ENCODE data around the gene SLCO1B1. TPM values are rescaled to one million over a fixed set of nuclear protein-coding genes. Genes with fewer than 3 reads are reported as not detected.

Gene SLCO1B1
- total and polyA plus RNA-seq, 2 of the 8 experiments (the other 6 are each of a cell fraction or from before 2014, with no cell fraction given): 0.13 TPM; not detected in 1

DNA sequence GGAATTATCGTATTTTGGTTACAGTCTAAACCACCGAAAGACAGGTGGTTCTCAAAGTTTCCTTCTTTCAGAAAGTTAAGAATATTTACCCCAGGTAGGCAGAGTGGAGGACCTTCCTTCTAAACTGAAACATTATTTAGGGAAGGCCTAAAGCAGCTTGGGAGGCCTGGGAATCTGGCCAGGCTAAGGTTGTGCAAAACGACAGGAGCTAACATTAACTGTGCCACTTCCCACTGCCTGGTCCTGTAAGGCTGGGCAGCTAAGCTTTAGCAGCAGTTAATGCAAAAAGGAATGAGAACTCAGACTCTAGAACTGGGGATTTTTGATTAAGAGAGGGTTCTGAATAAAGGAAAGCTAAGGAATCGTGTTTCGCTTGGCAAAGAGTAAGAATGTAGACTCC, 121.1 kb downstream of the SLCO1B1 start:
- H3K23ac ChIP-seq (ENCODE audit: insufficient read length): no peak overlapping the region
- H3K23me2 ChIP-seq (ENCODE audit: low read depth, low read length): no peaks in the 10 kb centered on the region
- H3K36me3 ChIP-seq (ENCODE audit: control insufficient read depth in 2 of 4, insufficient read depth in 4 of 4, low read length in 3 of 4): no peaks in the 10 kb centered on the region
- no peak overlapping the region for H2AK5ac ChIP-seq (ENCODE audit: low read depth, low read length)
- H3K9ac ChIP-seq (replicated peaks in 1 of 4; ENCODE audit: extremely low read depth in 1 of 4, low read depth in 3 of 4, low read length in 3 of 4): no peak overlapping the region
- DNase-seq (ENCODE audit: low read depth in 1 of 2, low spot score in 2 of 2): no peak
- no peak overlapping the region for H3K4ac ChIP-seq (replicated peaks; ENCODE audit: insufficient read length, low read depth, low read length)
- no peak overlapping the region for H3K4me3 ChIP-seq (ENCODE audit: extremely low read depth in 1 of 4, insufficient read depth in 2 of 4, low read depth in 3 of 4, low read length in 4 of 4)
- no peak overlapping the region for H2BK5ac ChIP-seq (ENCODE audit: low read depth, low read length)
- CTCF ChIA-PET (ENCODE audit: partially characterized antibody): no interaction called here
- H3K4me2 ChIP-seq (ENCODE audit: insufficient read depth in 1 of 2, low read depth in 2 of 2, low read length in 2 of 2): no peak overlapping the region
- H2BK20ac ChIP-seq (ENCODE audit: low read length): no peak overlapping the region
- no peak overlapping the region for H2BK12ac ChIP-seq (ENCODE audit: low read depth, low read length)
- no peaks in the 10 kb centered on the region for H3K9me3 ChIP-seq (ENCODE audit: insufficient read depth in 2 of 2, low read depth in 1 of 2, low read length in 1 of 2)
- H3K14ac ChIP-seq (ENCODE audit: insufficient read length): no peak overlapping the region
- H3K79me1 ChIP-seq (ENCODE audit: low read depth, low read length): no peaks in the 10 kb centered on the region
- H3K27me3 ChIP-seq (replicated peaks in 1 of 4; ENCODE audit: control insufficient read depth in 3 of 4, extremely low read depth in 1 of 4, insufficient read depth in 3 of 4, low read length in 3 of 4): no peaks in the 10 kb centered on the region
- WGBS, 2 experiments (ENCODE audit: extremely low coverage in 1 of 2, insufficient coverage in 1 of 2, insufficient read length in 1 of 2, insufficient replicate concordance in 2 of 2, low coverage in 1 of 2, low lambda C conversion rate in 2 of 2, missing lambda C conversion rate in 1 of 2): 87% methylated on average over 5 of the region's 5 CpGs; no CpG with 5 or more reads in 1 of the 2 experiments
- H4K91ac ChIP-seq (replicated peaks; ENCODE audit: insufficient read length, low read length): no peak overlapping the region
- TF ChIP-seq BRCA1 (IDR thresholded peaks at IDR 0.05; ENCODE audit: low read depth, low read length) (no peak), RFX5 (IDR thresholded peaks at IDR 0.05; ENCODE audit: borderline replicate concordance, low read depth, low read length) (no peak), POU5F1 (IDR thresholded peaks at IDR 0.05; ENCODE audit: low read depth, low read length) (no peak), FOSL1 (IDR thresholded peaks at IDR 0.05; ENCODE audit: insufficient read depth, low read depth, low read length) (no peak), SUZ12 (IDR thresholded peaks at IDR 0.05; ENCODE audit: low read length) (no peak)
- no peaks in the 10 kb centered on the region for H4K20me1 ChIP-seq (replicated peaks in 1 of 2; ENCODE audit: control insufficient read depth in 1 of 2, insufficient read depth in 2 of 2, low read length in 2 of 2)
- no peak overlapping the region for H3K56ac ChIP-seq (replicated peaks; ENCODE audit: insufficient read length, low read depth, low read length)
- FAIRE-seq: no peak
- no peak overlapping the region for H4K5ac ChIP-seq (ENCODE audit: insufficient read length, low read depth, low read length)
- no peak overlapping the region for H3K27ac ChIP-seq (ENCODE audit: low read depth, low read length)
- H4K8ac ChIP-seq (ENCODE audit: extremely low read depth, insufficient read depth, low read length): no peak overlapping the region
- H2BK120ac ChIP-seq (replicated peaks; ENCODE audit: low read depth, low read length): no peak overlapping the region
- no peak overlapping the region for H2BK15ac ChIP-seq (ENCODE audit: low read length)
- H3K79me2 ChIP-seq (ENCODE audit: control insufficient read depth in 1 of 2, insufficient read depth in 2 of 2, low read length in 2 of 2): no peaks in the 10 kb centered on the region
- POLR2A ChIA-PET (ENCODE audit: partially characterized antibody): no interaction called here
- H2AFZ ChIP-seq (ENCODE audit: low read length): no peak overlapping the region
- no peak overlapping the region for H3K18ac ChIP-seq (ENCODE audit: extremely low read depth, low read length)
- H3K4me1 ChIP-seq (replicated peaks in 1 of 4; ENCODE audit: control insufficient read depth in 3 of 4, insufficient read depth in 4 of 4, low read length in 3 of 4): peaks cover 0 to 3% (median 0%) of the 10 kb centered on the region in 4 experiments; a peak in 1 of 7 replicates

All from H1 (cell line).